Fibroblast of peridontal ligament (primary cell): ENCODE measurements around the gene PLAAT3.
"Not testable (repeated sequence)": the region's sequence is repeated elsewhere in the genome, so short reads cannot be mapped to it uniquely, and the experiment has no call there.

Experiments
- DNase-seq: peaks from one replicate; pipeline ENCODE4 v3.0.0-alpha.2; 2010; ENCODE audit errors: extremely low read depth

Gene PLAAT3

DNA sequence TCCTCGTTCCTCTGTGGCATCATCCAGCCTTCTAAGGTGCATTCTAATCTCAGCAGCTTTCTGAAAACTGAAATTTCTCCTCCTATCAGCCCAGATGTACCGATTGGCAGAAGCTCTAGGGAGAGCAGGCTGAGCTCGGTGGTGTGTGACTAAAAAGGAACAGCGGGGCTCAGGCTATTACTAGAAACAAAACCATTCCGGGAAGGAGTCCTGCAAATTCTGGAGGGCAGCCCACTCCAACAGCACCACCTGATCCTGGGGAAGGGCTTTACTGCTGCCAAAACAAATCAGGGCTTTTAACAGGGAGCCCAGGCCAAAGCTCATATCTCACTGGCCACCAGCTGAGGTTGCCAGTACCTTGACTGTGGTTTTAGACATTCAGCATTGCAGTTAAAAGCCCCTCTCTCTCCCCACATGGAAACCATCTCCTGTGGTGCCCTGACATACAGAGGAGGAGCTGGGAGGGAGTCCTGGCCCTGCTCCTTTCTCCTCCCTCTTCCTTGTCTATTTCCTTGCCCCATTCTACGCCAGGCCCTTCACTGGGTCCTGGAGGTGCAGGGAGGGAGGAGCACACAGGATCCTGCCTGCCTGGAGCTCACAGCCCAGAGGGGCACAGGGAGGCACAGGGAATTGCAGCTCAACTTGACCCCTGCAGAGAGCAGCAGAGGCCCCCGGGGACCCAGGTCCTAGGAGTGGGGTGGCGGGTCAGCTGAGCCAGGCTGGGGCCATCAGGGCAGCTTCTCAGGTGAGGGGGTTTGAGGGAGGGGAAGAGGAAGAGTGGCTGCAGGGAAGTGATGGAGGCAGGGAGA is 76.7 kb downstream of the PLAAT3 start:
- peak; percentile 71 for DNase-seq

DNA sequence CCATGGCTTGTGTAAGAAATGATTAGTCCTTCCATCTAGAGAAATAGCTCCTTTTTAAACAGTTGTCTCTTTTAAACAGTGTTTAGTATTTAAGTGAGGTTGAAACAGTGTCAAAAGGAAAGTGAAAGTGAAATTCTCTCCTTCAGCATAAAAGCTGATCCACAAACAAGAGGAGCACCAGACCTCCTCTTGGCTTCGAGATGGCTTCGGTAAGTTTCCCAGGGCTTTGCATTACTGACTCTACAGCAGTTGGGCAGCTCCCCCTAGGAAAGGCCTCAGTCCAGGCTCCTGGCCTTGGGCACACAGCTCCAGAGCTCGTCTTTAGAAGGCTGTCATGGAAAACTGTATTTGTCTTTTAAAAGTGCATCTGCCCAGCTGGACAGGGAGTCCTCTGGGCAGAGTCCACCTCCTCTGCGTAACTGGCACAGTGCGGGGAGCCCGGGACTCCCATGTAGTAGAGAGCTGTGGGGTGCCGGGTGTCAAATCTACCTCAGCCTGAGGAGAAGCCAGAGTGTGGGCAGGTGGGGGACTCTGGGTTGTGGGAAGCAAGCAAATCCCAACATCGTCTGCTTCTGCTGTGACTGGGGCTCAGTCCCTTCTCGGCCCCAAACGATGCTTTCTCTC is 77.5 kb downstream of the PLAAT3 start, which contains the start of gene PLAAT4:
Gene PLAAT4 (plus strand): TSS at position 140 of the 624 bp plus-strand sequence. CDS start 61 bp downstream, at position 201.
- DNase-seq, result peak; percentile 78

DNA sequence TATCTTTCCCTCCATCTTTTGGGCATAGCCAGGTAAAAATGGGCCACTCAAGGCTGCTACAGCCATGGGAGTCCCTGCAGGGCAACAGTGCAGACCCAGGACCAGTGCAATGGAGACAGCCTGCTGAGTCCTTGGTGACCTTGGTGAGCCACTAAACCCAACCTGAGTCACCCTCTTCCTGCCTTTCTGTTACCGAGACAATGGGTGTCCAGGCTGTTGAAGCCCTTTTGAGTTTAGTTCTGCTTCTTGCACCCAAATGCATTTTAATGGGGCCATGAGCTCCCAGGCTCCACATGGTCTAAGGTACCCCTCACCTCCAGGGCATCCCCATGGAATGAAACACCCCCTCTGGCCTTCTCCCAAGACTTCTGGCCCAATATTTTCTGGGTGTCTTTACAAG is 78.5 kb downstream of the PLAAT3 start:
- DNase-seq, result no peak

DNA sequence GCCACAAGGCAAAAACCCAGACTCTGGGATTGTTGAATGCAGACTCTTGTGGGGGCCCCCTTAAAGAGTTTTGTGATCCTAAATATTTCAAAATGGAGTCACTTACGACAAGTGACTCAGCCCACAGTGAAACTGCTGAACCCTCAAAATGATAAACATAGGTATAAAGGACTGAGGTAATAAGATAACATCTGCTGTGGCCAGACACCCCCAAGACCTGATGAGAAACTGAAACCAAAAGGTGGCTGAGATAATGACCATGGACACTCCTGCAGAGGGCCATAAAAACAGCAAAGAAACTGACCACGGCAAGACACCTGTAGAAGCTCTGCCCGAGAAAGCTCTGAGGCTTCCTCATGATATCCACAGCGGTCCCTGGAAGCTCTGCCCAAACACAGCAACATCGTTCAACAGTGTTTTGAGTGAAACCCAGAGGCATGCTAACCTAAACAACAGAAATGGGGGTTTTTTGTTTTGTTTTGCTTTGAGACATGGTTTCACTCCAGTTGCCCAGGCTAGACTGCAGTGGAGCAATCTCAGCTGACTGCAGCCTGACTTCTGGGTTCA is 79.3 kb downstream of the PLAAT3 start:
- no peak for DNase-seq

DNA sequence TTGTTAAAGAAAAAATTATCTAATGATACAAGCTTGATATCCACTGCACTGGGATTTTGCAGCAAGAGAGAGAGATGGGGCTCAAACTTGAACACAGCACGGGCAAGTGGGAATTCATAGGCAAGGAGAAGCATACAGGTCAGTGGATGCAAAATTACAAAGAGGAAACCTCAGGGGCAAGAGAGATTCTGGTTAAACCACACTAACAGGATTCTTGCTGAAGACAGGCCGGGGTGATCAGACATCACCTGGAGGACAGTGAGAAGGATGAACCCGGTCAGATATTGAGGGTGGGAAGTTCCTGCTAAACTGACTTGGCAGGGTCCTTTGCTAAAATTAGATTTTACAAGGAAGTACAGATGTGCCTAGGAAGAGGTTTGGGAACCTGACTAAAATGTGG is 80.2 kb downstream of the PLAAT3 start:
- DNase-seq, result no peak

DNA sequence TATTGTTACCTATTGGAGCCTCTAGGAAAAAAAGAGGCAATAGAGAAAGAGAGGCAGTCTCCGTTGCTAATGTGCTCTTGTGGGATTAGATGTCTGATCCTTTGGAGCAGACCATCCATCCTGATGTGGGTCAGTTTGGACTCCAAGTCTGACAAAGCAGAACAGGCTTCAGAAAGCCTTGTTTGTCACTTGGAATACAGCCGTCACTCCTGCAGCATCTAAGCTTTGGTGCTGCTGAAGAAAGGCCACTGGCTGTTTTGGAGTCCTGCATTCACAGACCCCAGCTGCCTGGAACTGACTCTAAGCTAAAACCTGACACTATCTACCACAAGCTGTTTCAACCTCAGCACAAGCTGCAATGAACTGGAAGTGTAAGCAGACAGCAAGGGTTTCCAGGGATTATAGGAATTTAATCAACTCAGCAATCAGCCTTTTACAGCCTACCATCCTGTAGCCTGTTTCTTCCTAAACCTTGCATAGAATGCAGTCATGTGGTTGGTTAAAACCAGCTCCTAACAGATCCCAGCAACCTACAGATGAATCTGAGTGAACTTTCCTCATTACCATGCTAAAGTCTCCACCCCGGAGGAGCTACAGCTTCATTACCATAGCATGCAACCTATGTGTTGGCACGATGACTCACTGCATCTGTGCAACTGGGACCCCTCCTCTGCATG is 81.3 kb downstream of the PLAAT3 start:
- no peak for DNase-seq

DNA sequence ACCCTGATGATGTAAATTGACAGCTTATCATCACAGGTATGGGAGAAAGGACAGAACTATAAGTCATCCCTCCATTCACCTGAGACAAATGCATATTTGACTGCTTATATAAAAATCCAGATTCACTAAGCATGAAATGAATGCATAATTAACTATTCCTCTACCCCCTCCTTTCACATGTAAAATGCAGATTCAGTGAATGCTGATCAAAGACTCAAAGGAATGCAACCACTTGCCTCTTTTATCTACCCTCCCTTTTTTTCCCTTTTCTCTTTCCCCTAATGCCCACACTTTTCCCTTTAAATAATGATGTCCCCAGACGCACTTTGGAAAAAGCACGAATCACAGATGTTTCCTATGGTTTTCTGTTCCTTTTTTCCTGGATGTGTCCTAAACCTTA is 82.1 kb downstream of the PLAAT3 start:
- DNase-seq, result no peak

DNA sequence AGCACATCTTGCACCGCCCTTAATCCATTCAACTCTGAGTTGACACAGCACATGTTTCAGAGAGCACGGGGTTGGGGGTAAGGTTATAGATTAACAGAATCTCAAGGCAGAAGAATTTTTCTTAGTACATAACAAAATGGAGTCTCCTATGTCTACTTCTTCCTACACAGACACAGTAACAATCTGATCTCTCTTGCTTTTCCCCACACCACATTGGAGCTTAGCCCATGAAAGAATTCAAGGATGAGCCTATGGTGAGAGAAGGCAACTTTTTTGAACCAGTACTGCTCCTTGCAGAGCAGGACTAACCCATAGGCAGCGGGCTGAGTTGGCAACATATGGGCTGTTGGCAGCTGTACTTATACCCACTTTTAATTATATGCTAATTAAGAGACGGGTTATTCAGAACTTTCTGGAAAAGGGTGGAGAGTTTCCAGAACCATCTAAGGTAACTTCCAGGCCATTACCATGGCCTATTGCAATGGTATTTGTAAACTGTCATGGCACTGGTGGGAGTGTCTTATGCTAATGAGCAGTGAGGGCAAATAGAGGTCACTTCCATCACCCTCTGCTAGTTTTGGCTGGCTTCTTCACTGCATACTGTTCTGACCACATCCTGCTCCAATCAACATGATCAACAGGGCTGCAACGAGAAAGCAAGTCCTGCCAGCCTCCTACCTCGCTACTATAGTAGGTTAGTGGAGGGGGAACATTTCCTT is 83.0 kb downstream of the PLAAT3 start:
- DNase-seq, result peak; percentile 85

DNA sequence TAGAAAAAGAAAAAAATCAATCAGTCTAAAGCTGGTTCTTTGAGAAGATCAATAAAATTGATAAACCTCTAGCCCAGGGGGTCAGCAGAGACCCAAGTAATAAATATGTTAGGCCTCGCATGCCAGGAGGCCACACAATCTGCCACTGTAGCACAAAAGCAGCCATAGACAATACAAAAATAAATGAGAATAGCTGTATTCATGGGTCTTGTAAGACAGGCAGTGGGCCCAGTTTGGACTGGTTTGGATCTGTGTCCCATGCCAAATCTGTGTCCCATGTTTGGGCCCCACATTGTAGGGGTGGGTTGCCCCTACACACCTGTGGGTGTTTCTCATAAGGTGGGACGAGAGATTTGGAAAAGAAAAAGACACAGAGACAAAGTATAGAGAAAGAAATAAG is 84.2 kb downstream of the PLAAT3 start:
- no peak for DNase-seq

DNA sequence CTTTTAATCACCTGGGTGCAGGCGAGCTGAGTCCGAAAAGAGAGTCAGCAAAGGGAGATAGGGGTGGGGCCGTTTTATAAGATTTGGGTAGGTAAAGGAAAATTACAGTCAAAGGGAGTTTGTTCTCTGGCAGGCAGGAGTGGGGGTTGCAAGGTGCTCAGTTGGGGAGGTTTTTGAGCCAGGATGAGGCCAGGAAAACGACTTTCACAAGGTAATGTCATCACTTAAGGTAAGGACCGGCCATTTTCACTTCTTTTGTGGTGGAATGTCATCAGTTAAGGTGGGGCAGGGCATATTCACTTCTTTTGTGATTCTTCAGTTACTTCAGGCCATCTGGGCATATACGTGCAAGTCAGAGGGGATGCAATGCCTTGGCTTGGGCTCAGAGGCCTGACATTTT is 84.9 kb downstream of the PLAAT3 start:
- not testable (repeated sequence) for DNase-seq

DNA sequence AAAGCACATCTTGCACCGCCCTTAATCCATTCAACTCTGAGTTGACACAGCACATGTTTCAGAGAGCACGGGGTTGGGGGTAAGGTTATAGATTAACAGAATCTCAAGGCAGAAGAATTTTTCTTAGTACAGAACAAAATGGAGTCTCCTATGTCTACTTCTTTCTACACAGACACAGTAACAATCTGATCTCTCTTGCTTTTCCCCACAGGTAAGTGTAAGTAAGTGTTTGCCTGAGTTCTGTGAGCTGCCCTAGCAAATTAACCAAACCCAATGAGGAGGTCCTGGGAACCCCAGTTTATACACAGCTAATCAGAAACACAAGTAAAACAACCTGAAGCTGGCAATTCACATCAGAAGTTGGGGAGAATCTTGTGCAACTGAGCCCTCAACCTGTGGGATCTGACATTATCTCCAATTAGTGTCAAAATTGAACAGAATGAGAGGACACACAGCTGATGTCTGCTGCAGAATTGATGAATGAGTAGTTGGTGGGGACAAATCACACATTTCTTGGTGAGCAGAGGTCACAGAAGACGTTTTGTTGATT is 85.4 kb downstream of the PLAAT3 start:
- DNase-seq, result not testable (repeated sequence)

DNA sequence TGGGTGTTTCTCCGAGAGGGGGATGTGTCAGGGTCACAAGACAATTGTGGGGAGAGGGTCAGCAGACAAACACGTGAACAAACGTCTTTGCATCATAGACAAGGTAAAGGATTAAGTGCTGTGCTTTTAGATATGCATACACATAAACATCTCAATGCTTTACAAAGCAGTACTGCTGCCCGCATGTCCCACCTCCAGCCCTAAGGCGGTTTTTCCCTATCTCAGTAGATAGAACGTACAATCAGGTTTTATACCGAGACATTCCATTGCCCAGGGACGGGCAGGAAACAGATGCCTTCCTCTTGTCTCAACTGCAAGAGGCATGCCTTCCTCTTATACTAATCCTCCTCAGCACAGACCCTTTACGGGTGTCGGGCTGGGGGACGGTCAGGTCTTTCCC is 86.1 kb downstream of the PLAAT3 start:
- DNase-seq, result not testable (repeated sequence)

DNA sequence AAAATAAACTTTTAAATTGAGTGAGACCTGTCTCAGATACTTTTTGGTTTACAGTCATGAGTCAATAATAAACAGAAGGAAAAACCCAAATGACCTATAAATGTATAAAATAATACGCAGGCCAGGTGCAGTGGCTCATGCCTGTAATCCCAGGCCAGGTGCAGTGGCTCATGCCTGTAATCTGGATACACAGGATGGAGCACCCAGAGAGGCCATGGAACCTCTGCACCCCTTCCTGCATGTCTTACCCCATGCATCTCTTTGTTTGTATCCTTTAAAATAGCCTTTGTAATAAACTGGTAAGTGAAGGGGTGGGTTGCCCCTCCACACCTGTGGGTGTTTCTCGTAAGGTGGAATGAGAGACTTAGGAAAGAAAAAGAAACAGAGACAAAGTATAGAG is 86.6 kb downstream of the PLAAT3 start:
- DNase-seq, result no peak
